Effector memory CD4-positive, alpha-beta T cell (primary cell): ENCODE measurements around the gene FBXO34.
A peak's percentile ranks its signal among the peaks of the same experiment; 100 is the strongest.
"Not testable (repeated sequence)": the region's sequence is repeated elsewhere in the genome, so short reads cannot be mapped to it uniquely, and the experiment has no call there.

Experiments used
- DNase-seq, 3 donors: peaks; one replicate each; pipeline ENCODE4 v3.0.0-alpha.2; 2020
- H3K27ac ChIP-seq: 2 replicates; pipeline ENCODE4 v1.7.0; 2013; ENCODE audit warnings: mild to moderate bottlenecking, low read length, moderate library complexity; ENCODE audit not compliant: insufficient read depth, poor library complexity, severe bottlenecking
- H3K27me3 ChIP-seq: replicated peaks from 2 replicates; pipeline ENCODE4 v1.7.0; 2013; ENCODE audit warnings: mild to moderate bottlenecking, low read length; ENCODE audit not compliant: insufficient read depth, control insufficient read depth, poor library complexity, severe bottlenecking
- H3K36me3 ChIP-seq: 2 replicates; pipeline ENCODE4 v1.7.0; 2013; ENCODE audit warnings: mild to moderate bottlenecking, low read length, moderate library complexity; ENCODE audit not compliant: control insufficient read depth, insufficient read depth
- H3K4me1 ChIP-seq: 2 replicates; pipeline ENCODE4 v1.7.0; 2013; ENCODE audit warnings: low read length, mild to moderate bottlenecking; ENCODE audit not compliant: control insufficient read depth, insufficient read depth, poor library complexity, severe bottlenecking
- H3K4me3 ChIP-seq: 2 replicates; pipeline ENCODE4 v1.7.0; 2013; ENCODE audit warnings: low read length, low read depth, mild to moderate bottlenecking; ENCODE audit not compliant: insufficient read depth, poor library complexity, severe bottlenecking
- H3K9me3 ChIP-seq: 2 replicates; pipeline ENCODE4 v1.7.0; 2013; ENCODE audit warnings: mild to moderate bottlenecking, low read length, moderate library complexity; ENCODE audit not compliant: control insufficient read depth

Gene FBXO34

GRCh38 chr14:55372825-55373224 is 101.6 kb downstream of the FBXO34 start:
- Histone ChIP-seq H3K9me3 (no peaks in the 10 kb centered on the region), H3K4me3 (no peak overlapping the region), H3K4me1 (peaks cover 21% of the 10 kb centered on the region), H3K36me3 (peaks cover 16% of the 10 kb centered on the region), H3K27me3 (no peaks in the 10 kb centered on the region), H3K27ac (peak overlapping the region; percentile 60)
- no peak for DNase-seq

- peaks cover 21% of the 10 kb centered on the region for H3K4me1 ChIP-seq
- no peak for DNase-seq
- no peak overlapping the region for H3K4me3 ChIP-seq
- no peaks in the 10 kb centered on the region for H3K27me3 ChIP-seq
- peaks cover 10% of the 10 kb centered on the region for H3K36me3 ChIP-seq
- H3K27ac ChIP-seq, result peak overlapping the region; percentile 60
- H3K9me3 ChIP-seq, result no peaks in the 10 kb centered on the region
These were observed 102.8 kb downstream of the FBXO34 start for GRCh38 chr14:55373784-55374705.

GRCh38 chr14:55374771-55375170 is 103.5 kb downstream of the FBXO34 start:
- no peak for DNase-seq
- Histone ChIP-seq H3K4me3 (no peak overlapping the region), H3K9me3 (no peaks in the 10 kb centered on the region), H3K36me3 (peaks cover 2% of the 10 kb centered on the region), H3K4me1 (peaks cover 21% of the 10 kb centered on the region), H3K27me3 (no peaks in the 10 kb centered on the region), H3K27ac (peak overlapping the region; percentile 60)

GRCh38 chr14:55377236-55377635 is 106.0 kb downstream of the FBXO34 start:
- no peak for DNase-seq
- Histone ChIP-seq H3K9me3 (no peaks in the 10 kb centered on the region), H3K27ac (no peak overlapping the region), H3K27me3 (no peaks in the 10 kb centered on the region), H3K4me1 (peaks cover 21% of the 10 kb centered on the region), H3K4me3 (no peak overlapping the region), H3K36me3 (peaks cover 17% of the 10 kb centered on the region)

GRCh38 chr14:55381040-55381439 is 109.8 kb downstream of the FBXO34 start:
- DNase-seq, result no peak
- no peaks in the 10 kb centered on the region for H3K4me1 ChIP-seq
- H3K27me3 ChIP-seq, result no peaks in the 10 kb centered on the region
- peaks cover 27% of the 10 kb centered on the region for H3K36me3 ChIP-seq
- no peaks in the 10 kb centered on the region for H3K9me3 ChIP-seq
- H3K27ac ChIP-seq, result no peak overlapping the region
- no peak overlapping the region for H3K4me3 ChIP-seq

- no peak overlapping the region for H3K4me3 ChIP-seq
- no peaks in the 10 kb centered on the region for H3K27me3 ChIP-seq
- H3K4me1 ChIP-seq, result no peaks in the 10 kb centered on the region
- H3K36me3 ChIP-seq, result peaks cover 27% of the 10 kb centered on the region
- no peak overlapping the region for H3K27ac ChIP-seq
- no peaks in the 10 kb centered on the region for H3K9me3 ChIP-seq
- DNase-seq, result no peak
These were observed 110.3 kb downstream of the FBXO34 start for GRCh38 chr14:55381561-55381960.

- Histone ChIP-seq H3K9me3 (no peaks in the 10 kb centered on the region), H3K36me3 (peaks cover 27% of the 10 kb centered on the region), H3K27ac (no peak overlapping the region), H3K27me3 (no peaks in the 10 kb centered on the region), H3K4me1 (no peaks in the 10 kb centered on the region), H3K4me3 (no peak overlapping the region)
- no peak for DNase-seq
These were observed 111.3 kb downstream of the FBXO34 start for GRCh38 chr14:55382483-55382882.

GRCh38 chr14:55383056-55383466 is 111.8 kb downstream of the FBXO34 start:
- H3K27ac ChIP-seq, H3K27me3 ChIP-seq, DNase-seq, H3K4me1 ChIP-seq, H3K4me3 ChIP-seq, H3K9me3 ChIP-seq: not testable (repeated sequence)
- H3K36me3 ChIP-seq, result peaks cover 27% of the 10 kb centered on the region

- no peaks in the 10 kb centered on the region for H3K27me3 ChIP-seq
- no peak overlapping the region for H3K27ac ChIP-seq
- H3K9me3 ChIP-seq, result no peaks in the 10 kb centered on the region
- H3K4me3 ChIP-seq, result no peak overlapping the region
- DNase-seq, result no peak
- peaks cover 27% of the 10 kb centered on the region for H3K36me3 ChIP-seq
- H3K4me1 ChIP-seq, result no peaks in the 10 kb centered on the region
These were observed 112.4 kb downstream of the FBXO34 start for GRCh38 chr14:55383541-55384140.

GRCh38 chr14:55384536-55384935 is 113.3 kb downstream of the FBXO34 start:
- Histone ChIP-seq H3K36me3 (peaks cover 34% of the 10 kb centered on the region), H3K27me3 (no peaks in the 10 kb centered on the region), H3K27ac (no peak overlapping the region), H3K9me3 (no peaks in the 10 kb centered on the region), H3K4me3 (no peak overlapping the region), H3K4me1 (no peaks in the 10 kb centered on the region)
- DNase-seq, result no peak
